Bronchial epithelial cell (primary cell): ENCODE data around the gene CNOT8. TPM values are rescaled to one million over a fixed set of nuclear protein-coding genes. Genes with fewer than 3 reads are reported as not detected.
"Not testable (repeated sequence)": the region's sequence is repeated elsewhere in the genome, so short reads cannot be mapped to it uniquely, and the experiment has no call there.

Experiments used
- DNase-seq: peaks from one replicate; pipeline ENCODE4 v3.0.0-alpha.2; 2010; ENCODE audit warnings: low read depth
- FAIRE-seq: peaks from 2 replicates; lab custom pipeline; 2011; peaks lifted over from hg19 to GRCh38; lab: Jason Lieb, UNC
- H3K27me3 ChIP-seq: 2 replicates; pipeline ENCODE4 v1.5.1; 2011; ENCODE audit warnings: low read length; ENCODE audit not compliant: control insufficient read depth, insufficient read depth
- H3K36me3 ChIP-seq: 2 replicates; pipeline ENCODE4 v1.5.1; 2011; ENCODE audit warnings: low read length; ENCODE audit not compliant: control insufficient read depth, insufficient read depth
- H3K4me3 ChIP-seq: 2 replicates; pipeline ENCODE4 v1.5.1; 2011; ENCODE audit warnings: mild to moderate bottlenecking, low read depth, low read length, control low read depth
- CTCF ChIP-seq: IDR thresholded peaks from 2 replicates; pipeline ENCODE4 v1.5.1; 2011; ENCODE audit warnings: mild to moderate bottlenecking, moderate library complexity, low read length, control low read depth, inconsistent platforms; ENCODE audit not compliant: insufficient read depth, severe bottlenecking
- total RNA-seq: library from RNA; depleted of rRNA; stranded (reverse); fragments of >200 nt; gene quantifications from 2 replicates; pipeline ENCODE4 v1.2.1, GENCODE V29; 2014

Gene CNOT8
- total RNA-seq, 1 donor from 2014 or later = 56.1 TPM

DNA sequence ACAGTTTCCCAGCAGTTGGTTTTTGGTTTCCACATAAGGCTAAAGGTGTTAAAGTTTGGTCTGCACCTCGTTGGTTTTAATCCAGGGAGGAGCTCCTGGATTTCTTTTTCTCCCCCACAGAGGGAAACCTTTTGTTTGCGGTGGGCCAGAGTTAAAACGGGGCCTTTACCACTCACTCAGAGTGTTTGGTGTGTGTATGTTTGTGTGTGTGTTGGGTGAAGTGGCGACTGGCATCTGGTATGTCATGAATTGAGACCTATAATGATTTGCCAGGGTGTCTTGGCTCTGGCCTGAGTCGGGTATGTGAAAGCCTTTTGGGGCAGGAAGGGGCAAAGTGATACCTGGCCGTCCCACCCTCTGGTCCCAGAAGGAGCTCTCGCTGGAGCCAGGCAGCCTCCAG is 38.9 kb upstream of the CNOT8 start:
- FAIRE-seq = no peak
- no peak for DNase-seq

GRCh38 chr5:154820383-154820782 is 38.0 kb upstream of the CNOT8 start:
- no peaks in the 10 kb centered on the region for H3K27me3 ChIP-seq
- peaks cover 11% of the 10 kb centered on the region for H3K36me3 ChIP-seq
- no peak overlapping the region for H3K4me3 ChIP-seq
- no peak for TF ChIP-seq CTCF
- DNase-seq = no peak
- FAIRE-seq = no peak

More for the DNA sequence above, 38.9 kb upstream of the CNOT8 start:
- Histone ChIP-seq H3K36me3 (peaks cover 15% of the 10 kb centered on the region), H3K4me3 (no peak overlapping the region), H3K27me3 (no peaks in the 10 kb centered on the region)
- no peak for TF ChIP-seq CTCF

DNA sequence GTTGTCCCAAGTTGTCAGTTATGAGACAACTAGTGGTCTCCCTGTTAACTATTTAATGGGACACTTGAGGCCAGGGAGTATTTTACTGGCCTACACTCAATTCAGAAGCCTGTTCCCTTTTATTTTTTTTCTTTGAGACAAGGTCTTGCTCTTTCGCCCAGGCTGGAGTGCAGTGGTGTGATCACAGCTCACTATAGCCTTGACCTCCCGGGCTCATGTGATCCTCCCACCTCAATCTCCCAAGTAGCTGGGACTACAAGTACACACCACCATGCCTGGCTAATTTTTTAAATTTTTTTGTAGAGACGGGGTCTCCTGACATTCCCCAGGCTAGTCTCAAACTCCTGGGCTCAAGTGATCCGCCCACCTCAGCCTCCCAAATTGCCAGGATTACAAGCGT is 35.5 kb upstream of the CNOT8 start:
- H3K4me3 ChIP-seq, H3K36me3 ChIP-seq, H3K27me3 ChIP-seq, FAIRE-seq, DNase-seq: not testable (repeated sequence)

- H3K4me3 ChIP-seq = no peak overlapping the region
- FAIRE-seq = no peak
- peak; percentile 19 for DNase-seq
- H3K36me3 ChIP-seq = peaks cover 2% of the 10 kb centered on the region
- TF ChIP-seq CTCF = no peak
- no peaks in the 10 kb centered on the region for H3K27me3 ChIP-seq
Observed at GRCh38 chr5:154823605-154824004, 34.8 kb upstream of the CNOT8 start.

DNA sequence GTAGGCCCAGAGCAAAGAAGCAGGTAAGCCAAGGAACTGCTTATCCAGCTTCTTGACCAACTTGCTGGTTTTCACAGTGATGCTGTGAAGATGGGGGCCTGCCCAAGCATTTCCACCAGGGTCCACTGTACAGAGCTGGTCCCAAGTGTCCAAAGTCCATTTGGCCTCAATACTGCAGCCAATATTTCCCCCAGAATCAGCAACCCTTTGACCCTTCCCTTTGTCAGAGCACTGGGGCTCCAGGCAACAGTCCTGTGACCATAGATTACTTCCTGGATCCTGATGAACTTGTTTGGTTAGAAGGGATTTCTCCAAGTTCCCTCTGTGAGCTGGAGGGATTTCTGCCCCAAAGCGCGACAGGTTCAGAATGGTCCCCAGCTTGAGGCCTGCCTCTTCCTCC is 34.4 kb upstream of the CNOT8 start:
- no peak for DNase-seq
- no peak for FAIRE-seq
- no peaks in the 10 kb centered on the region for H3K36me3 ChIP-seq
- no peak overlapping the region for H3K4me3 ChIP-seq
- TF ChIP-seq CTCF = no peak
- no peaks in the 10 kb centered on the region for H3K27me3 ChIP-seq

- DNase-seq (peak; percentile 62), FAIRE-seq (no peak)
- no peaks in the 10 kb centered on the region for H3K36me3 ChIP-seq
- no peak for TF ChIP-seq CTCF
- H3K27me3 ChIP-seq = no peaks in the 10 kb centered on the region
- no peak overlapping the region for H3K4me3 ChIP-seq
Observed at GRCh38 chr5:154829181-154829588, 29.2 kb upstream of the CNOT8 start.
